ENCODE measurements around the gene HMCN2. TPM values are rescaled to one million over a fixed set of nuclear protein-coding genes. Genes with fewer than 3 reads are reported as not detected.
"Not testable (repeated sequence)": the region's sequence is repeated elsewhere in the genome, so short reads cannot be mapped to it uniquely, and the experiment has no call there.

HMCN2 gene
- total RNA-seq, 1 experiment from 2014 or later = 8.6 TPM

DNA sequence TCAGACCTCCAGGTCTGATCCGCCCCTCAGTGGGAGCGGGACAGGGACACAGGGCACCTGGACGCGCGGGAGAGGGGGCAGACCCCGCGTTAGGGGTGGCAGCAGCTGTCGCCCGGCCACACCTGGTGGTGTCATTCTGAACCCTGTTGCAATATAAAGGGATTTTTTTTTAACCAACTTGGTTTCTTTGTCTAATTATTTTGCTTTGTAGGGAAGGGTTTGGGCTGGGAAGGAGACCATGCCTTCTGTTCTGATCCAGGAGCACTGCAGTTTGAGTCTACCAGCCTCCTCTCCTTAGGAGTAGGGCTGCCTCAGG is 168.3 kb downstream of the HMCN2 start:
- H3K9ac ChIP-seq (ENCODE audit: extremely low read depth, insufficient read length, low read length) = no peak overlapping the region
- H3K27me3 ChIP-seq (ENCODE audit: insufficient read depth, low read length) = no peaks in the 10 kb centered on the region; the same call in 1 of the 2 replicates
- H2BK5ac ChIP-seq (ENCODE audit: insufficient read length, low read length) = no peak overlapping the region
- H4K5ac ChIP-seq (ENCODE audit: insufficient read length, low read depth, low read length) = no peak overlapping the region
- Mint-ChIP-seq H3K4me1 (peaks cover 6 to 22% of the 10 kb centered on the region in 2 experiments), H3K27me3 (ENCODE audit: low read depth) (peaks cover 53% of the 10 kb centered on the region), H3K27ac (no peak overlapping the region), H3K36me3 (ENCODE audit: insufficient read depth in 1 of 3, low read depth in 3 of 3) (peaks cover 0 to 5% (median 2%) of the 10 kb centered on the region in 3 experiments; a peak in 2 of 7 replicates), H3K4me3 (peak overlapping the region in 1 of 2 experiments; percentile 74; a peak in 1 of 5 replicates), H3K9me3 (no peaks in the 10 kb centered on the region; a peak in 2 of 5 replicates)
- no peak overlapping the region for H3K4ac ChIP-seq (ENCODE audit: low read depth, low read length)
- H4K91ac ChIP-seq (ENCODE audit: insufficient read length, low read depth, low read length) = no peak overlapping the region
- H3K79me2 ChIP-seq (ENCODE audit: insufficient read depth, low read length) = no peaks in the 10 kb centered on the region
- H3T11ph ChIP-seq (ENCODE audit: low read length) = no peak overlapping the region
- H2BK120ac ChIP-seq (ENCODE audit: low read depth, low read length, poor library complexity, severe bottlenecking) = no peak overlapping the region
- no peak for TF ChIP-seq CTCF (conservative IDR thresholded peaks at IDR 0.05)
- H4K8ac ChIP-seq (replicated peaks; ENCODE audit: insufficient read length, low read depth, low read length) = no peak overlapping the region
- H3K4me1 ChIP-seq (ENCODE audit: insufficient read depth, low read length) = no peaks in the 10 kb centered on the region
- H4K20me1 ChIP-seq (ENCODE audit: control insufficient read depth, insufficient read depth, insufficient read length) = no peaks in the 10 kb centered on the region
- H3K27ac ChIP-seq (ENCODE audit: insufficient read length, low read depth, low read length) = no peak overlapping the region
- H2AK5ac ChIP-seq (ENCODE audit: insufficient read length, low read length) = no peak overlapping the region
- no peak for DNase-seq
- no CpG with 5 or more reads among the region's 9 CpGs for WGBS (ENCODE audit: extremely low coverage, insufficient read length, low lambda C conversion rate)
- H3K56ac ChIP-seq (ENCODE audit: insufficient read length, low read depth, low read length) = no peak overlapping the region
- H3K23me2 ChIP-seq (ENCODE audit: insufficient read length, low read depth, low read length, poor library complexity, severe bottlenecking) = peaks cover 4% of the 10 kb centered on the region
- H2BK20ac ChIP-seq (ENCODE audit: low read depth, low read length, poor library complexity, severe bottlenecking) = no peak overlapping the region
- H2BK12ac ChIP-seq (ENCODE audit: insufficient read length, low read depth, low read length) = no peak overlapping the region
- no peak overlapping the region for H3K18ac ChIP-seq (ENCODE audit: insufficient read length, low read depth, low read length)
- no peak overlapping the region for H3K14ac ChIP-seq (ENCODE audit: insufficient read depth, low read length)
- H3K4me2 ChIP-seq (ENCODE audit: insufficient read depth, insufficient read length, low read length) = peak overlapping the region; percentile 40
- no peak overlapping the region for H3K23ac ChIP-seq (ENCODE audit: insufficient read length, low read depth, low read length)
- no peaks in the 10 kb centered on the region for H3K9me3 ChIP-seq (ENCODE audit: control insufficient read depth, low read depth, low read length)
- H2AFZ ChIP-seq (ENCODE audit: low read length) = no peak overlapping the region
- H3K79me1 ChIP-seq (ENCODE audit: insufficient read depth, low read depth, low read length, poor library complexity, severe bottlenecking) = no peaks in the 10 kb centered on the region
- no peak overlapping the region for H2BK15ac ChIP-seq (ENCODE audit: low read depth, low read length)

- not testable (repeated sequence) for H3T11ph ChIP-seq (ENCODE audit: low read length); H2AFZ ChIP-seq (ENCODE audit: low read length); H3K4me2 ChIP-seq (ENCODE audit: insufficient read depth, insufficient read length, low read length); H3K23me2 ChIP-seq (ENCODE audit: insufficient read length, low read depth, low read length, poor library complexity, severe bottlenecking); H3K9ac ChIP-seq (ENCODE audit: extremely low read depth, insufficient read length, low read length); H3K79me2 ChIP-seq (ENCODE audit: insufficient read depth, low read length); H4K8ac ChIP-seq (replicated peaks; ENCODE audit: insufficient read length, low read depth, low read length); H2BK15ac ChIP-seq (ENCODE audit: low read depth, low read length); H3K56ac ChIP-seq (ENCODE audit: insufficient read length, low read depth, low read length); H3K27me3 ChIP-seq (ENCODE audit: insufficient read depth, low read length); H3K18ac ChIP-seq (ENCODE audit: insufficient read length, low read depth, low read length); H3K79me1 ChIP-seq (ENCODE audit: insufficient read depth, low read depth, low read length, poor library complexity, severe bottlenecking); H3K36me3 Mint-ChIP-seq (ENCODE audit: insufficient read depth in 1 of 3, low read depth in 3 of 3); H3K14ac ChIP-seq (ENCODE audit: insufficient read depth, low read length); H4K91ac ChIP-seq (ENCODE audit: insufficient read length, low read depth, low read length); H3K4ac ChIP-seq (ENCODE audit: low read depth, low read length); H2BK5ac ChIP-seq (ENCODE audit: insufficient read length, low read length); H4K20me1 ChIP-seq (ENCODE audit: control insufficient read depth, insufficient read depth, insufficient read length); H2BK12ac ChIP-seq (ENCODE audit: insufficient read length, low read depth, low read length); H3K27ac ChIP-seq (ENCODE audit: insufficient read length, low read depth, low read length); H3K23ac ChIP-seq (ENCODE audit: insufficient read length, low read depth, low read length); H2AK5ac ChIP-seq (ENCODE audit: insufficient read length, low read length); H3K9me3 ChIP-seq (ENCODE audit: control insufficient read depth, low read depth, low read length); H2BK120ac ChIP-seq (ENCODE audit: low read depth, low read length, poor library complexity, severe bottlenecking); H3K9me3 Mint-ChIP-seq; H3K27ac Mint-ChIP-seq; DNase-seq; H3K4me1 ChIP-seq (ENCODE audit: insufficient read depth, low read length); H4K5ac ChIP-seq (ENCODE audit: insufficient read length, low read depth, low read length); H2BK20ac ChIP-seq (ENCODE audit: low read depth, low read length, poor library complexity, severe bottlenecking)
- H3K4me3 Mint-ChIP-seq = 0 out of 5 replicates have a peak overlapping the region, but pooled peaks of 1 of the 2 experiments have one; percentile 38
- peaks cover 58% of the 10 kb centered on the region for H3K27me3 Mint-ChIP-seq (ENCODE audit: low read depth)
- H3K4me1 Mint-ChIP-seq = peaks cover 8 to 22% of the 10 kb centered on the region in 2 experiments
- WGBS (ENCODE audit: extremely low coverage, insufficient read length, low lambda C conversion rate) = no CpG with 5 or more reads among the region's 5 CpGs
These were observed 169.1 kb downstream of the HMCN2 start for GRCh38 chr9:130434656-130435055.

Data from H9 (cell line).